H1 (cell line): ENCODE data around the gene DCN. TPM values are rescaled to one million over a fixed set of nuclear protein-coding genes. Genes with fewer than 3 reads are reported as not detected.

ENCODE experiments used
- CREB1 ChIP-seq: IDR thresholded peaks from 2 replicates; pipeline ENCODE4 v1.6.1; 2012; ENCODE audit warnings: inconsistent platforms
- JUND ChIP-seq: IDR thresholded peaks from 2 replicates; pipeline ENCODE4 v1.6.1; 2011; ENCODE audit warnings: mild to moderate bottlenecking, improper control_type of control experiment, low read length
- PHF8 ChIP-seq: fragments of 200-600 bp; sonication (generic); conservative IDR thresholded peaks from 2 replicates; pipeline ENCODE4 v1.7.1; 2012; ENCODE audit warnings: low read depth, mild to moderate bottlenecking, inconsistent platforms, low read length, moderate library complexity
- POU5F1 ChIP-seq: IDR thresholded peaks from 2 replicates; pipeline ENCODE4 v1.6.1; 2011; ENCODE audit warnings: low read depth, mild to moderate bottlenecking, low read length, moderate library complexity
- SP1 ChIP-seq: IDR thresholded peaks from 2 replicates; pipeline ENCODE4 v1.6.1; 2011; ENCODE audit warnings: low read depth, low read length
- polyA plus RNA-seq, 7 experiments: library from polyadenylated mRNA; depleted of rRNA in 3 of 7; stranded (reverse) in 5 of 7; unstranded in 2 of 7; fragments of >200 nt in 5 of 7; fragments of 200-250 nt in 2 of 7; gene quantifications; 1 replicate in 5 of 7; 2 replicates in 1 of 7; 4 replicates in 1 of 7; pipeline versions ENCODE4 v1.2.1 to v1.2.3, GENCODE V29; 2011 to 2013; ENCODE audit warnings: missing spikeins in 2 of 7, mixed read lengths in 2 of 7
- total RNA-seq: library from RNA; stranded (reverse); fragmentation: NEBNext Ultra II Directional; extraction: Animal tissue kit (Norgen Biotek cat#: 25700); gene quantifications from 2 replicates; pipeline ENCODE4 v1.2.1, GENCODE V29; 2021

DCN gene
- total and polyA plus RNA-seq, 2 of the 8 experiments (the other 6 are each of a cell fraction or from before 2014, with no cell fraction given): not detected

GRCh38 chr12:91100906-91101305 lies 81.7 kb downstream of the DCN start (continued):
- TF ChIP-seq CREB1: no peak
- TF ChIP-seq POU5F1: no peak
- TF ChIP-seq PHF8: no peak
- TF ChIP-seq SP1: no peak
- TF ChIP-seq JUND: no peak
